H1 (cell line): Measurements from ENCODE around the gene CAPG. TPM values are rescaled to one million over a fixed set of nuclear protein-coding genes. Genes with fewer than 3 reads are reported as not detected.

Source experiments
- CTCF ChIA-PET: fragments of 300-600 bp; sonication (Branson Sonifier 250); formaldehyde crosslinking; loops from one replicate; lab custom pipeline; 2021; ENCODE audit not compliant: partially characterized antibody; lab: Charles Lee
- POLR2A ChIA-PET: fragments of 300-600 bp; sonication (Branson Sonifier 250); formaldehyde crosslinking; loops from one replicate; lab custom pipeline; 2021; ENCODE audit warnings: inconsistent platforms; ENCODE audit not compliant: partially characterized antibody; lab: Charles Lee
- DNase-seq, 2 experiments: peaks; one replicate each; pipeline versions ENCODE4 v3.0.0 to v3.0.0-alpha.2; 2010 to 2022; ENCODE audit warnings: low spot score in 2 of 2, low read depth in 1 of 2, mixed read lengths in 1 of 2
- FAIRE-seq: peaks from 2 replicates; lab custom pipeline; 2011; peaks lifted over from hg19 to GRCh38; lab: Jason Lieb, UNC
- H2AFZ ChIP-seq: 2 replicates; pipeline ENCODE4 v1.8.1; 2012; ENCODE audit warnings: low read length, inconsistent platforms
- H2AK5ac ChIP-seq: 2 replicates; pipeline ENCODE4 v1.6.1; 2013; ENCODE audit warnings: low read depth, low read length
- H2BK120ac ChIP-seq: replicated peaks from 2 replicates; pipeline ENCODE3; 2013; ENCODE audit warnings: low read depth, low read length, inconsistent platforms
- H2BK12ac ChIP-seq: 2 replicates; pipeline ENCODE4 v1.6.1; 2013; ENCODE audit warnings: low read depth, low read length
- H2BK15ac ChIP-seq: 2 replicates; pipeline ENCODE4 v1.6.1; 2013; ENCODE audit warnings: low read length
- H2BK20ac ChIP-seq: 2 replicates; pipeline ENCODE4 v1.6.1; 2013; ENCODE audit warnings: low read length
- H2BK5ac ChIP-seq: 2 replicates; pipeline ENCODE4 v1.6.1; 2013; ENCODE audit warnings: low read depth, low read length
- H3K14ac ChIP-seq: 2 replicates; pipeline ENCODE4 v1.6.1; 2013; ENCODE audit warnings: inconsistent platforms; ENCODE audit not compliant: insufficient read length
- H3K18ac ChIP-seq: 2 replicates; pipeline ENCODE4 v1.6.1; 2013; ENCODE audit warnings: low read length; ENCODE audit errors: extremely low read depth
- H3K23ac ChIP-seq: 2 replicates; pipeline ENCODE4 v1.6.1; 2013; ENCODE audit warnings: inconsistent platforms; ENCODE audit not compliant: insufficient read length
- H3K23me2 ChIP-seq: 2 replicates; pipeline ENCODE4 v1.6.1; 2013; ENCODE audit warnings: low read depth, low read length
- H3K27ac ChIP-seq: 2 replicates; pipeline ENCODE4 v1.6.1; 2011; ENCODE audit warnings: low read depth, low read length, inconsistent platforms
- H3K27me3 ChIP-seq, 4 experiments: replicated peaks in 1 of 4; 1 replicate in 1 of 4; 2 replicates in 3 of 4; pipeline versions ENCODE4 v1.6.1 to v1.8.1; 2011 to 2013; ENCODE audit warnings: low read length in 3 of 4, mild to moderate bottlenecking in 3 of 4, inconsistent platforms in 2 of 4, mixed read lengths in 2 of 4, moderate library complexity in 1 of 4; ENCODE audit not compliant: control insufficient read depth in 3 of 4, insufficient read depth in 3 of 4; ENCODE audit errors: extremely low read depth in 1 of 4
- H3K36me3 ChIP-seq, 4 experiments: 2 replicates each; pipeline versions ENCODE4 v1.6.1 to v1.8.1; 2011 to 2013; ENCODE audit warnings: mild to moderate bottlenecking in 4 of 4, low read length in 3 of 4, moderate library complexity in 2 of 4, control low read depth in 1 of 4, inconsistent platforms in 1 of 4; ENCODE audit not compliant: insufficient read depth in 4 of 4, control insufficient read depth in 2 of 4
- H3K4ac ChIP-seq: replicated peaks from 2 replicates; pipeline ENCODE3; 2013; ENCODE audit warnings: low read length, low read depth, mixed read lengths, inconsistent platforms; ENCODE audit not compliant: insufficient read length
- H3K4me1 ChIP-seq, 4 experiments: replicated peaks in 1 of 4; 1 replicate in 1 of 4; 2 replicates in 3 of 4; pipeline versions ENCODE4 v1.6.1 to v1.8.1; 2011 to 2013; ENCODE audit warnings: low read length in 3 of 4, inconsistent platforms in 2 of 4, mixed read lengths in 1 of 4; ENCODE audit not compliant: insufficient read depth in 4 of 4, control insufficient read depth in 3 of 4
- H3K4me2 ChIP-seq, 2 experiments: 2 replicates each; pipeline versions ENCODE4 v1.6.1 to v1.8.1; 2011 to 2013; ENCODE audit warnings: low read depth in 2 of 2, low read length in 2 of 2, control low read depth in 1 of 2, inconsistent platforms in 1 of 2, mild to moderate bottlenecking in 1 of 2; ENCODE audit not compliant: insufficient read depth in 1 of 2
- H3K4me3 ChIP-seq, 4 experiments: fragments of 200-600, 300-600 bp in 1 of 4; sonication (generic), shearing (Covaris generic), sonication (Bioruptor Twin) in 1 of 4; 2 replicates each; pipeline versions ENCODE4 v1.5.1 to v1.8.1; 2011 to 2016; ENCODE audit warnings: low read length in 4 of 4, low read depth in 3 of 4, control low read depth in 2 of 4, inconsistent platforms in 2 of 4, mild to moderate bottlenecking in 2 of 4, mixed read lengths in 1 of 4, moderate library complexity in 1 of 4; ENCODE audit not compliant: insufficient read depth in 2 of 4; ENCODE audit errors: extremely low read depth in 1 of 4
- H3K56ac ChIP-seq: replicated peaks from 2 replicates; pipeline ENCODE3; 2013; ENCODE audit warnings: low read depth, mild to moderate bottlenecking, mixed read lengths, low read length, inconsistent platforms; ENCODE audit not compliant: insufficient read length
- H3K79me1 ChIP-seq: 2 replicates; pipeline ENCODE4 v1.6.1; 2013; ENCODE audit warnings: low read depth, low read length, control low read depth
- H3K79me2 ChIP-seq, 2 experiments: 2 replicates each; pipeline versions ENCODE4 v1.6.1 to v1.8.1; 2012 to 2013; ENCODE audit warnings: low read length in 2 of 2, mild to moderate bottlenecking in 2 of 2, inconsistent platforms in 1 of 2; ENCODE audit not compliant: insufficient read depth in 2 of 2, control insufficient read depth in 1 of 2
- H3K9ac ChIP-seq, 4 experiments: replicated peaks in 1 of 4; 1 replicate in 1 of 4; 2 replicates in 3 of 4; pipeline versions ENCODE4 v1.6.1 to v1.8.1; 2011 to 2013; ENCODE audit warnings: low read depth in 3 of 4, low read length in 3 of 4, control low read depth in 2 of 4, mild to moderate bottlenecking in 2 of 4, moderate library complexity in 2 of 4, inconsistent platforms in 1 of 4; ENCODE audit errors: extremely low read depth in 1 of 4
- H3K9me3 ChIP-seq, 2 experiments: 2 replicates each; pipeline versions ENCODE4 v1.6.1 to v1.8.1; 2012 to 2013; ENCODE audit warnings: mild to moderate bottlenecking in 2 of 2, moderate library complexity in 2 of 2, control low read depth in 1 of 2, inconsistent platforms in 1 of 2, low read depth in 1 of 2, low read length in 1 of 2, mixed read lengths in 1 of 2; ENCODE audit not compliant: insufficient read depth in 2 of 2
- H4K20me1 ChIP-seq, 2 experiments: replicated peaks in 1 of 2; 2 replicates each; pipeline versions ENCODE3 to v1.8.1; 2011 to 2013; ENCODE audit warnings: inconsistent platforms in 2 of 2, low read length in 2 of 2, mild to moderate bottlenecking in 1 of 2; ENCODE audit not compliant: insufficient read depth in 2 of 2, control insufficient read depth in 1 of 2
- H4K5ac ChIP-seq: 2 replicates; pipeline ENCODE4 v1.6.1; 2013; ENCODE audit warnings: low read length, low read depth, mixed read lengths, inconsistent platforms; ENCODE audit not compliant: insufficient read length
- H4K8ac ChIP-seq: 2 replicates; pipeline ENCODE4 v1.8.0; 2013; ENCODE audit warnings: mild to moderate bottlenecking, moderate library complexity, low read length, inconsistent platforms; ENCODE audit not compliant: insufficient read depth; ENCODE audit errors: extremely low read depth
- H4K91ac ChIP-seq: replicated peaks from 2 replicates; pipeline ENCODE3; 2013; ENCODE audit warnings: low read length, mixed read lengths, inconsistent platforms; ENCODE audit not compliant: insufficient read length
- BRCA1 ChIP-seq: IDR thresholded peaks from 2 replicates; pipeline ENCODE4 v1.6.1; 2012; ENCODE audit warnings: low read depth, low read length, improper control_type of control experiment
- CBX8 ChIP-seq: fragments of 300-800, 300-1000 bp; sonication (generic); IDR thresholded peaks from 2 replicates; pipeline ENCODE4 v1.7.1; 2016; ENCODE audit warnings: low read depth, low read length, borderline replicate concordance
- CTBP2 ChIP-seq: IDR thresholded peaks from 2 replicates; pipeline ENCODE4 v1.7.0; 2011; ENCODE audit warnings: borderline replicate concordance, mild to moderate bottlenecking, moderate library complexity, mixed read lengths, low read length; ENCODE audit not compliant: insufficient read depth, insufficient read length
- EP300 ChIP-seq, 2 experiments: IDR thresholded peaks; 1 replicate in 1 of 2; 2 replicates in 1 of 2; pipeline ENCODE4 v1.6.1; 2011 to 2012; ENCODE audit warnings: low read depth in 2 of 2, low read length in 2 of 2, mild to moderate bottlenecking in 2 of 2, borderline replicate concordance in 1 of 2, inconsistent platforms in 1 of 2, moderate library complexity in 1 of 2
- GABPA ChIP-seq: IDR thresholded peaks from 2 replicates; pipeline ENCODE4 v1.6.1; 2011; ENCODE audit warnings: mild to moderate bottlenecking, low read length, moderate library complexity, borderline replicate concordance; ENCODE audit not compliant: insufficient read depth
- NANOG ChIP-seq: IDR thresholded peaks from 2 replicates; pipeline ENCODE4 v1.6.1; 2011; ENCODE audit warnings: low read length, low read depth, mild to moderate bottlenecking, inconsistent platforms; ENCODE audit not compliant: insufficient read depth, poor library complexity, severe bottlenecking
- PHF8 ChIP-seq: fragments of 200-600 bp; sonication (generic); conservative IDR thresholded peaks from 2 replicates; pipeline ENCODE4 v1.7.1; 2012; ENCODE audit warnings: low read depth, mild to moderate bottlenecking, inconsistent platforms, low read length, moderate library complexity
- POLR2A ChIP-seq, 2 experiments: IDR thresholded peaks; 1 replicate in 1 of 2; 2 replicates in 1 of 2; pipeline ENCODE4 v1.6.1; 2011; ENCODE audit warnings: low read depth in 2 of 2, low read length in 2 of 2, mild to moderate bottlenecking in 2 of 2; ENCODE audit errors: control extremely low read depth in 1 of 2
- RAD21 ChIP-seq, 2 experiments: IDR thresholded peaks in 1 of 2; conservative IDR thresholded peaks in 1 of 2; 2 replicates each; pipeline ENCODE4 v1.6.1; 2011; ENCODE audit warnings: low read depth in 2 of 2, low read length in 2 of 2, improper control_type of control experiment in 1 of 2, inconsistent platforms in 1 of 2, mild to moderate bottlenecking in 1 of 2, moderate library complexity in 1 of 2
- SP1 ChIP-seq: IDR thresholded peaks from 2 replicates; pipeline ENCODE4 v1.6.1; 2011; ENCODE audit warnings: low read depth, low read length
- WGBS, 2 experiments: shearing (Covaris generic) in 1 of 2; methylation state at CpG; one replicate each; pipeline versions ENCODE4 v1.1.6 to v1.1.7; 2013 to 2015; ENCODE audit warnings: low lambda C conversion rate in 2 of 2, mixed read lengths in 2 of 2, inconsistent platforms in 1 of 2, low coverage in 1 of 2, missing lambda C conversion rate in 1 of 2; ENCODE audit not compliant: insufficient replicate concordance in 2 of 2, insufficient coverage in 1 of 2, insufficient read length in 1 of 2; ENCODE audit errors: extremely low coverage in 1 of 2, missing lambda C conversion rate in 1 of 2; 5-methylcytosine and 5-hydroxymethylcytosine counted together
- polyA plus RNA-seq, 7 experiments: library from polyadenylated mRNA; depleted of rRNA in 3 of 7; stranded (reverse) in 5 of 7; unstranded in 2 of 7; fragments of >200 nt in 5 of 7; fragments of 200-250 nt in 2 of 7; gene quantifications; 1 replicate in 5 of 7; 2 replicates in 1 of 7; 4 replicates in 1 of 7; pipeline versions ENCODE4 v1.2.1 to v1.2.3, GENCODE V29; 2011 to 2013; ENCODE audit warnings: missing spikeins in 2 of 7, mixed read lengths in 2 of 7
- total RNA-seq: library from RNA; stranded (reverse); fragmentation: NEBNext Ultra II Directional; extraction: Animal tissue kit (Norgen Biotek cat#: 25700); gene quantifications from 2 replicates; pipeline ENCODE4 v1.2.1, GENCODE V29; 2021

Gene CAPG
- total and polyA plus RNA-seq, 2 of the 8 experiments (the other 6 are each of a cell fraction or from before 2014, with no cell fraction given), result 80.5 to 89.0 TPM

DNA sequence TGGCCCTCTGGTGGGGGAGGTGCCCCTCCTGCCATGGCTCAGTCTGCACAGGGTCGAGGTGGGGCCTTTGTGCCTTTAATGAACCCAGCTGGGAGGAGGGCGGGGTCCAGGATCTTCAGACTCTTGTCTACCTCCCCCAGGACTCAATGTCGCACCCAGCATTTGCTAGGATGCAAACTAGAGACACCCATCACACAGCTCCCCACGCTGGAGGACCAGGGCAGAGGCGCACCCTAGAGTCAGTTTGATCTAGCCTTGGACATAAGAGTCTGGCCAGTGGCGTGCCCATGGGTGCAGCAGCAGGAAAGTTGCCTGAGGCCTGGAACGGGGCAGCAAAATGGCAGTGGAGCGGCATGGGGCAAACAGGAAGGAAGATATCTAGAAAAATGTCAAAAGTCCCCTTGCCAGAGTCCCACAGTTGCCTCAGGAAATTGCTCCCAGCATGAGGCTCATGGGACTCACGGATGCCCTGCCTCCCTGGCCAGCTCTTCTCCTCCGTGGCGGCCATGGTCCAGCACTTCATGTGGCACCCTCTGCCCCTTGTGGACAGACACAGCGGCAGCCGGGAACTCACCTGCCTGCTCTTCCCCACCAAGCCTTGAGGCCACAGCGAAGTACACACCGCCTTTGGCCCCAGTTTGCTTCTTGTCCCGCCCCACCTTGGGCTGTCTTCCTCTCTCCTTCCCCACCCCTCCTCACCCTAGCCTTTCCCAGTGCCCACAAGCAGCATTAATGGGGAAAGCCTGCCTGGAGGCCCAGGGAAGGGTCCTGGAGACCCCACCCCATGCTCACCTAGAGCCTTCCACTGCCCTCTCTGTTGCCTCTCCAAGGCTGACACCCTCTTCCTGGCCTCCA lies 26.0 kb upstream of the CAPG start:
- Histone ChIP-seq H2BK12ac (peak overlapping the region; percentile 96; the same call in 1 of the 2 replicates), H3K9me3 (no peaks in the 10 kb centered on the region), H3K4me2 (no peak overlapping the region; a peak in 1 of 4 replicates), H2BK15ac (peak overlapping the region; percentile 88), H3K9ac (no peak overlapping the region; a peak in 1 of 7 replicates), H3K56ac (no peak overlapping the region), H2AFZ (no peak overlapping the region), H3K14ac (no peak overlapping the region), H2BK120ac (peak overlapping the region; percentile 79), H3K4me3 (no peak overlapping the region), H4K5ac (peak overlapping the region; percentile 45), H4K91ac (peak overlapping the region; percentile 81), H2BK5ac (no peak overlapping the region), H3K79me2 (no peaks in the 10 kb centered on the region), H3K36me3 (no peaks in the 10 kb centered on the region), H3K23me2 (peaks cover 4% of the 10 kb centered on the region; the same call in 1 of the 2 replicates), H3K23ac (no peak overlapping the region), H4K8ac (peak overlapping the region; percentile 43; the same call in 1 of the 2 replicates), H3K79me1 (no peaks in the 10 kb centered on the region; the same call in 1 of the 2 replicates), H3K27me3 (peaks cover 0 to 14% (median 5%) of the 10 kb centered on the region in 4 experiments; a peak in 4 of 7 replicates), H3K4ac (peak overlapping the region; percentile 64), H3K18ac (peak overlapping the region; percentile 48), H3K27ac (no peak overlapping the region), H3K4me1 (peaks cover 7 to 48% (median 40%) of the 10 kb centered on the region in 4 experiments), H2BK20ac (peak overlapping the region; percentile 84), H2AK5ac (peak overlapping the region; percentile 91; the same call in 1 of the 2 replicates), H4K20me1 (no peaks in the 10 kb centered on the region)
- CTCF ChIA-PET, result interaction anchor here (0.6 to 2.7 kb wide), 12 partner anchors 8 to 116 kb away, joined by 3 to 21 read pairs (median 3); partner anchors contain the start of gene SH2D6
- no peak for DNase-seq
- POLR2A ChIA-PET, result interaction anchor here (0.7 to 55.3 kb wide), 8 partner anchors 10 to 111 kb away, joined by 3 to 1889 read pairs (median 6); partner anchors contain the start of genes ELMOD3, GGCX, MAT2A and RETSAT
- no peak for FAIRE-seq
- 80% methylated on average over 16 of the region's 16 CpGs; no CpG with 5 or more reads in 1 of the 2 experiments for WGBS, 2 experiments
- TF ChIP-seq EP300 (IDR thresholded peaks at IDR 0.05; ENCODE audit: borderline replicate concordance in 1 of 2, low read depth in 2 of 2, low read length in 2 of 2) (no peak), BRCA1 (no peak), PHF8 (no peak), POLR2A (IDR thresholded peaks at IDR 0.05; ENCODE audit: control extremely low read depth in 1 of 2, low read depth in 2 of 2, low read length in 2 of 2) (no peak), CBX8 (no peak), CTBP2 (no peak), NANOG (no peak), GABPA (peak; percentile 38; the same call in 1 of the 2 replicates), RAD21 (IDR thresholded peaks at IDR 0.05 in 1 of 2, conservative IDR thresholded peaks at IDR 0.05 in 1 of 2; ENCODE audit: low read depth in 2 of 2, low read length in 2 of 2) (peak; percentile 24 to 47; a peak in 3 of 4 replicates), SP1 (no peak)
